ENCODE data around the gene TMEM101.

DNA sequence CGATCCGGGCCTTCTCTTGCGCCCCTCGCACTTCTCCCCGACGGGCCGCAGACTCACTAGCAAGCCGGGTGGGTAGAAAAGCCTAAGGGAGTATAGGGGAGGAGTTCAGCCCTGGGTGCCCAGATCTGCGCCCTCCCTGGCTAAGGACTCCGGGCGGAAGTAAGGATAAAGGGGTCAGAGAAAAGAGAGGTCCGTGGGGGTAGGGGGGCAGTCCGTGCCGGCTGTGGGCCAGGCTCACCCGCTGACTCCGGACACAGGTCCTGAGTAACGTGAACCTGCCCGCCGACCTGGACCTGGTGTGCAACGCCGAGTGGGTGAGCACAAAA lies 8.5 kb downstream of the TMEM101 start:
- TF ChIP-seq CTCF (IDR thresholded peaks at IDR 0.05) (no peak), POLR2A (IDR thresholded peaks at IDR 0.05) (no peak)
